HG03354 (cell line): ENCODE results near the gene SLC11A2.

ENCODE experiments used
- ATAC-seq: cut with Tn5 transposase; IDR thresholded peaks from one replicate; pipeline ENCODE4 v1.9.1; 2021; ENCODE audit warnings: mild to moderate bottlenecking; ENCODE audit not compliant: unreplicated experiment, poor library complexity, severe bottlenecking

SLC11A2 gene

GRCh38 chr12:51025836-51026638 is at the start of gene SLC11A2:
Gene SLC11A2, minus strand, starts transcription at chr12:51026384. Its CDS starts 15,656 bp downstream, at chr12:51010728.
- ATAC-seq: peak; percentile 91

- ATAC-seq: no peak
Measured at GRCh38 chr12:51075390-51075789, 49.2 kb upstream of the SLC11A2 start.

- ATAC-seq: no peak
Measured at GRCh38 chr12:51071663-51072062, 45.5 kb upstream of the SLC11A2 start.

- no peak for ATAC-seq
Measured at GRCh38 chr12:51070004-51070403, 43.8 kb upstream of the SLC11A2 start.

- ATAC-seq: no peak
Measured at GRCh38 chr12:51067771-51068170, 41.6 kb upstream of the SLC11A2 start.

GRCh38 chr12:51067229-51067628 is 41.0 kb upstream of the SLC11A2 start:
- ATAC-seq: no peak

GRCh38 chr12:51065530-51065929 is 39.3 kb upstream of the SLC11A2 start:
- no peak for ATAC-seq

- ATAC-seq: no peak
Measured at GRCh38 chr12:51062631-51063397, 36.6 kb upstream of the SLC11A2 start.

GRCh38 chr12:51059086-51059485 is 32.9 kb upstream of the SLC11A2 start:
- no peak for ATAC-seq

GRCh38 chr12:51056242-51056641 is 30.1 kb upstream of the SLC11A2 start:
- ATAC-seq: no peak

- no peak for ATAC-seq
Measured at GRCh38 chr12:51055060-51055459, 28.9 kb upstream of the SLC11A2 start.

GRCh38 chr12:51051787-51052186 is 25.6 kb upstream of the SLC11A2 start:
- ATAC-seq: no peak

- no peak for ATAC-seq
Measured at GRCh38 chr12:51049525-51049924, 23.3 kb upstream of the SLC11A2 start.

GRCh38 chr12:51048661-51049251 is 22.6 kb upstream of the SLC11A2 start:
- no peak for ATAC-seq

- peak; percentile 95 for ATAC-seq
Measured at GRCh38 chr12:51047655-51048540, 21.7 kb upstream of the SLC11A2 start, which contains the start of gene LETMD1. Gene LETMD1, plus strand, starts transcription at chr12:51048327. Its CDS starts 30 bp downstream, at chr12:51048357.

- ATAC-seq: no peak
Measured at GRCh38 chr12:51036279-51036678, 10.1 kb upstream of the SLC11A2 start.

- no peak for ATAC-seq
Measured at GRCh38 chr12:51033457-51034089, 7.4 kb upstream of the SLC11A2 start.

- no peak for ATAC-seq
Measured at GRCh38 chr12:51033048-51033447, 6.9 kb upstream of the SLC11A2 start.

GRCh38 chr12:51028813-51029150 is 2.6 kb upstream of the SLC11A2 start:
- no peak for ATAC-seq
